ENCODE data around the gene TERT. TPM values are rescaled to one million over a fixed set of nuclear protein-coding genes. Genes with fewer than 3 reads are reported as not detected.
"Not testable (repeated sequence)": the region's sequence is repeated elsewhere in the genome, so short reads cannot be mapped to it uniquely, and the experiment has no call there.

Gene TERT
- 3.5 and 4.3 TPM in 2 replicates for total RNA-seq
- long read RNA-seq = 0 reads

DNA sequence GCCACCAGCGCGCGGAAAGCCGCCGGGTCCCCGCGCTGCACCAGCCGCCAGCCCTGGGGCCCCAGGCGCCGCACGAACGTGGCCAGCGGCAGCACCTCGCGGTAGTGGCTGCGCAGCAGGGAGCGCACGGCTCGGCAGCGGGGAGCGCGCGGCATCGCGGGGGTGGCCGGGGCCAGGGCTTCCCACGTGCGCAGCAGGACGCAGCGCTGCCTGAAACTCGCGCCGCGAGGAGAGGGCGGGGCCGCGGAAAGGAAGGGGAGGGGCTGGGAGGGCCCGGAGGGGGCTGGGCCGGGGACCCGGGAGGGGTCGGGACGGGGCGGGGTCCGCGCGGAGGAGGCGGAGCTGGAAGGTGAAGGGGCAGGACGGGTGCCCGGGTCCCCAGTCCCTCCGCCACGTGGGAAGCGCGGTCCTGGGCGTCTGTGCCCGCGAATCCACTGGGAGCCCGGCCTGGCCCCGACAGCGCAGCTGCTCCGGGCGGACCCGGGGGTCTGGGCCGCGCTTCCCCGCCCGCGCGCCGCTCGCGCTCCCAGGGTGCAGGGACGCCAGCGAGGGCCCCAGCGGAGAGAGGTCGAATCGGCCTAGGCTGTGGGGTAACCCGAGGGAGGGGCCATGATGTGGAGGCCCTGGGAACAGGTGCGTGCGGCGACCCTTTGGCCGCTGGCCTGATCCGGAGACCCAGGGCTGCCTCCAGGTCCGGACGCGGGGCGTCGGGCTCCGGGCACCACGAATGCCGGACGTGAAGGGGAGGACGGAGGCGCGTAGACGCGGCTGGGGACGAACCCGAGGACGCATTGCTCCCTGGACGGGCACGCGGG lies at the start of gene TERT:
TSS of gene TERT (minus strand) at position 234 of the 815 bp plus-strand sequence. CDS start at position 155, 79 bp downstream.
- DNase-seq (ENCODE audit: low spot score, unreplicated experiment) = peak; percentile 65
- TF ChIP-seq, protein P1, sequence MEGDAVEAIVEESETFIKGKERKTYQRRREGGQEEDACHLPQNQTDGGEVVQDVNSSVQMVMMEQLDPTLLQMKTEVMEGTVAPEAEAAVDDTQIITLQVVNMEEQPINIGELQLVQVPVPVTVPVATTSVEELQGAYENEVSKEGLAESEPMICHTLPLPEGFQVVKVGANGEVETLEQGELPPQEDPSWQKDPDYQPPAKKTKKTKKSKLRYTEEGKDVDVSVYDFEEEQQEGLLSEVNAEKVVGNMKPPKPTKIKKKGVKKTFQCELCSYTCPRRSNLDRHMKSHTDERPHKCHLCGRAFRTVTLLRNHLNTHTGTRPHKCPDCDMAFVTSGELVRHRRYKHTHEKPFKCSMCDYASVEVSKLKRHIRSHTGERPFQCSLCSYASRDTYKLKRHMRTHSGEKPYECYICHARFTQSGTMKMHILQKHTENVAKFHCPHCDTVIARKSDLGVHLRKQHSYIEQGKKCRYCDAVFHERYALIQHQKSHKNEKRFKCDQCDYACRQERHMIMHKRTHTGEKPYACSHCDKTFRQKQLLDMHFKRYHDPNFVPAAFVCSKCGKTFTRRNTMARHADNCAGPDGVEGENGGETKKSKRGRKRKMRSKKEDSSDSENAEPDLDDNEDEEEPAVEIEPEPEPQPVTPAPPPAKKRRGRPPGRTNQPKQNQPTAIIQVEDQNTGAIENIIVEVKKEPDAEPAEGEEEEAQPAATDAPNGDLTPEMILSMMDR (IDR thresholded peaks at IDR 0.05; ENCODE audit: unreplicated experiment) = no peak
- peak within 1 kb of the TSS; percentile 42 for H3K4me3 Mint-ChIP-seq (ENCODE audit: low read depth)
- H3K4me1 Mint-ChIP-seq (ENCODE audit: low read depth) = no peaks in the 10 kb centered on the region
- no peak within 1 kb of the TSS for H3K27ac Mint-ChIP-seq
- H3K9me3 Mint-ChIP-seq (ENCODE audit: low read depth) = no peaks in the 10 kb centered on the region
- no peaks in the 10 kb centered on the region for H3K36me3 Mint-ChIP-seq (ENCODE audit: insufficient read depth)
- peaks cover 51% of the 10 kb centered on the region for H3K27me3 Mint-ChIP-seq

DNA sequence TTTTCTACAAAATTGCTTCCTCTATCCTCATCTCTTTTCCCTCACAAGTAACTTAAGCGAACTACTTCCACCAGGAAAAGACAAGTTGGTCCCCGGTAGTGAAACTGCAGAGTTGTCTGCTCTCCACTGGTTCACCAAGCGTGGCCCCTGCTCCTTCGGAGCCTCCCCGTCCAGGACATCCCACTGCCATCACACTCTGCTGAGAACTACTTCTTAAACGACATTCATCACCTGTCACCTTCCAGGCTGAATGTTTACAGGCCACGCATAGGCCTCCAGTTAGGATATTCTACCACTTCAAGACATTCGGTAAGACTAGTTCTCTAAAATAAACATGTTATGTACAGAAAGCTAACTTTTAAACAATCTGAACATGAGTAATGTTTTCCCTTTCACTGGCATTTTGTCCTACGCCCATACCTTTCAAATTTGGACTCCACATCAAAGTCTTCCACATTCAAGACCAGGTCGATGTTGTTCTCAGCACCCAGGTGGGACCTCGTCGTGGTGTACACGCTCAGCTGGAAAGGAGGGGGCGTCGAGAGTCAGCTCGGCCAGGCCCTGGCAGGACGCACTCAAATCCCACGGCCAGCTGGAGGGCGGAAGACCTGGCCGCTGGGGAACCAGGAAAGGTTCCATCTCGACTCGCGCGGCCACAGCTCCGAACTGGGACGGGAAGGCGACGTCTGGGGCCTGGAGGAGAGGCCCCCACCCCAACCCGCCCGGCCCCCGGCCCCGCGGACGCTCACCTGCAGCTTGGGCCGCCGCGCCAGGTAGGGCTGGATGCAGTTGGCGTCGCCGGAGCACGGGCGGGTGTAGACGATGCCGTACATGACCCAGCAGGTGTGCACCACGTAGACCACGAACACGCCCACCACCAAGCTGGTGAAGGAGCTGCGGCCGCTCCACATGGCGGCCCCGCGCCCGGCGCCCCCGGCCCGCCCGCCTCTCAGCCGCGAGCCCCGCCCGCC lies 49.3 kb upstream of the TERT start:
- Mint-ChIP-seq H3K27ac (peak overlapping the region; percentile 79), H3K27me3 (no peaks in the 10 kb centered on the region), H3K4me1 (ENCODE audit: low read depth) (peaks cover 14% of the 10 kb centered on the region)

DNA sequence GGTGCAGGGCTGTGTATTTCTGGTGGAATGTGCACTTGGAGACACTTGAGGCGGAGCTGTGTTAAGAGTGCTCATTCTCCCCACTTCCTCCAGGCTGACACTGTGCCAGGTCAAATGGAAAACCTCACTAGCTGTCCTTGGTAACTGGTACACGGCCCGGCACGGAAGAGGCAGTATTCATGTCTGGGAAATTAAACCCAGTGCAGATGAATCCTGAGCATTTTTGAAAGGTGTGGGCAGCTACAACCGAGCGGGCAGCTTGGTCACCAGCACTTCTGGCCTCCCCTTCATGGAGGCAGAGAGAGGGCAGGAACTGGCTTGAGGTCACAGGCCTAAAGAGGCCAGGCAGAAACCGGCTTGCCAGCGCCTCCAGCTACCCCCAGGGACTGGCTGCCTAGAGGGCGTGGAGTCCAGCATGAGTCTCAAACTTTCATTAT lies 48.5 kb upstream of the TERT start:
- DNase-seq (ENCODE audit: low spot score, unreplicated experiment) = no peak
- Mint-ChIP-seq H3K27me3 (no peaks in the 10 kb centered on the region), H3K36me3 (ENCODE audit: insufficient read depth) (peaks cover 13% of the 10 kb centered on the region), H3K4me3 (ENCODE audit: low read depth) (peak overlapping the region; percentile 78), H3K4me1 (ENCODE audit: low read depth) (peaks cover 14% of the 10 kb centered on the region), H3K9me3 (ENCODE audit: low read depth) (no peaks in the 10 kb centered on the region), H3K27ac (no peak overlapping the region)
- TF ChIP-seq, protein P1 (IDR thresholded peaks at IDR 0.05; ENCODE audit: unreplicated experiment) = no peak

More for the DNA sequence above, 49.3 kb upstream of the TERT start:
- DNase-seq (ENCODE audit: low spot score, unreplicated experiment) = no peak
- Mint-ChIP-seq H3K4me3 (ENCODE audit: low read depth) (peak overlapping the region; percentile 78), H3K9me3 (ENCODE audit: low read depth) (no peaks in the 10 kb centered on the region), H3K36me3 (ENCODE audit: insufficient read depth) (peaks cover 13% of the 10 kb centered on the region)
- TF ChIP-seq, protein P1 (IDR thresholded peaks at IDR 0.05; ENCODE audit: unreplicated experiment) = no peak

DNA sequence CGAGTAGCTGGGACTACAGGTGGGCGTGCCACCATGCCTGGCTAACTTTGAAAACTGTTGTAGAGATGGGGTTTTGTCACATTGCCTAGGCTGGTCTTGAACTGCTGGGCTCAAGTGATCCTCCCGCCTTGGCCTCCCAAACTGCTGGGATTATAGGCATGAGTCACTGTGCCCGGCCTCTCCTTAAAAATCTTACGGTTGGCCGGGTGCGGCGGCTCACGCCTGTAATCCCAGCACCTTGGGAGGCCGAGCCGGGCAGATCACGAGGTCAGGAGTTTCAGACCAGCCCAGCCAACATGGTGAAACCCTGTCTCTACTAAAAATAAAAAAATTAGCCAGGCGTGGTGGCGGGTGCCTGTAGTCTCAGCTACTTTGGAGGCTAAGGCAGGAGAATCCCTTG lies 47.8 kb upstream of the TERT start:
- Mint-ChIP-seq H3K36me3 (ENCODE audit: insufficient read depth) (peaks cover 13% of the 10 kb centered on the region), H3K4me3 (ENCODE audit: low read depth) (peak overlapping the region; percentile 78), H3K4me1 (ENCODE audit: low read depth) (peaks cover 14% of the 10 kb centered on the region)
- H3K9me3 Mint-ChIP-seq (ENCODE audit: low read depth); DNase-seq (ENCODE audit: low spot score, unreplicated experiment); H3K27me3 Mint-ChIP-seq; H3K27ac Mint-ChIP-seq: not testable (repeated sequence)

DNA sequence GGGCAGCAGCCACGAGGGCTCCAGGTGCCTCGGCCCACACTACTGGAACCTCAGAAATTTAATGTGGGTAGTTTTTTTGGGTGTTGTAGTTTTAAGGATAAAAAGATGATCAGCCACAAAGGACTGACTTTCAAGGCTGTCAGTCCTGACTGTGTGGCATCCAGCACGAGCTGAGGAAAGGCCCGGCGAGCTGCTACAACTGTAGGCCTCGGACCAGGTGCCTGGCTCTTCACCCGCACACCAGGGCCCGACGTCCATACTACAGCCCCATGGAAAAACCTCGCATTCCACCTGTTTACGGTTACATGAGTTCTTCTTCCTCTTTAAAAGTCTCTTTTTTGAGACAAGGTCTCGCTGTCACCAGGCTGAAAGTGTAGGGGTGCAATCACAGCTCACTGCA lies 47.4 kb upstream of the TERT start:
- no peaks in the 10 kb centered on the region for H3K27me3 Mint-ChIP-seq
- H3K4me1 Mint-ChIP-seq (ENCODE audit: low read depth) = peaks cover 14% of the 10 kb centered on the region
- no peaks in the 10 kb centered on the region for H3K9me3 Mint-ChIP-seq (ENCODE audit: low read depth)
- no peak overlapping the region for H3K27ac Mint-ChIP-seq
- peaks cover 13% of the 10 kb centered on the region for H3K36me3 Mint-ChIP-seq (ENCODE audit: insufficient read depth)
- DNase-seq (ENCODE audit: low spot score, unreplicated experiment) = no peak
- no peak overlapping the region for H3K4me3 Mint-ChIP-seq (ENCODE audit: low read depth)
- TF ChIP-seq, protein P1 (IDR thresholded peaks at IDR 0.05; ENCODE audit: unreplicated experiment) = no peak
